Neural cell (in vitro differentiated cells): ENCODE data around the gene HOXA5. TPM values are rescaled to one million over a fixed set of nuclear protein-coding genes. Genes with fewer than 3 reads are reported as not detected.

Experiments used
- H2AFZ ChIP-seq: fragments of 200-600, 300-800 bp; sonication (generic), shearing (Covaris generic); 2 replicates; pipeline ENCODE4 v1.6.0; 2014; ENCODE audit warnings: low read depth, mild to moderate bottlenecking, antibody characterized with exemption, low read length, moderate library complexity
- H3F3A ChIP-seq: fragments of 200-600 bp; shearing (Covaris generic); 2 replicates; pipeline ENCODE4 v1.6.1; 2016; ENCODE audit warnings: mild to moderate bottlenecking, moderate library complexity, mixed read lengths, antibody characterized with exemption, low read length; ENCODE audit not compliant: insufficient read depth, poor library complexity, severe bottlenecking
- H3K27ac ChIP-seq: fragments of 200-600, 300-800 bp; sonication (generic), shearing (Covaris generic); 2 replicates; pipeline ENCODE4 v1.5.1; 2014; ENCODE audit warnings: mild to moderate bottlenecking, low read length, moderate library complexity
- H3K27me3 ChIP-seq: fragments of 300-800, 200-600 bp; sonication (generic), shearing (Covaris generic); 2 replicates; pipeline ENCODE4 v1.6.0; 2014; ENCODE audit warnings: mild to moderate bottlenecking, low read depth, low read length, moderate library complexity; ENCODE audit not compliant: insufficient read depth
- H3K36me3 ChIP-seq: fragments of 300-800, 200-600 bp; sonication (generic), shearing (Covaris generic); 2 replicates; pipeline ENCODE4 v1.5.1; 2014; ENCODE audit warnings: mild to moderate bottlenecking, antibody characterized with exemption, low read length, moderate library complexity; ENCODE audit not compliant: insufficient read depth
- H3K4me2 ChIP-seq: fragments of 300-800, 200-600 bp; sonication (generic), shearing (Covaris generic); 2 replicates; pipeline ENCODE4 v1.6.0; 2014; ENCODE audit warnings: mild to moderate bottlenecking, low read length
- H3K4me3 ChIP-seq: fragments of 300-800, 200-600 bp; sonication (generic), shearing (Covaris generic); 2 replicates; pipeline ENCODE4 v1.5.1; 2014; ENCODE audit warnings: mild to moderate bottlenecking, low read length, moderate library complexity
- H3K79me2 ChIP-seq: fragments of 200-600 bp; shearing (Covaris generic); replicated peaks from 2 replicates; pipeline ENCODE4 v1.6.0; 2014; ENCODE audit warnings: mild to moderate bottlenecking, low read length, moderate library complexity; ENCODE audit not compliant: insufficient read depth
- H3K9ac ChIP-seq: fragments of 300-800, 200-600 bp; sonication (generic), shearing (Covaris generic); 2 replicates; pipeline ENCODE4 v1.6.1; 2016; ENCODE audit warnings: mild to moderate bottlenecking, low read length, mixed read lengths
- H3K9me2 ChIP-seq: fragments of 200-600 bp; shearing (Covaris generic); 2 replicates; pipeline ENCODE4 v1.6.1; 2016; ENCODE audit warnings: mild to moderate bottlenecking, low read length, mixed read lengths; ENCODE audit not compliant: insufficient read depth
- H3K9me3 ChIP-seq: fragments of 200-600, 300-800 bp; sonication (generic), shearing (Covaris generic); 2 replicates; pipeline ENCODE4 v1.6.1; 2016; ENCODE audit warnings: mild to moderate bottlenecking, mixed run types, low read length, moderate library complexity, mixed read lengths
- H4K20me1 ChIP-seq: fragments of 200-600 bp; shearing (Covaris generic); 2 replicates; pipeline ENCODE4 v1.6.1; 2016; ENCODE audit warnings: mild to moderate bottlenecking, mixed run types; ENCODE audit not compliant: insufficient read depth
- CTCF ChIP-seq: fragments of 450-650 bp; IDR thresholded peaks from 2 replicates; pipeline ENCODE4 v1.5.1; 2014; ENCODE audit warnings: antibody characterized with exemption, mild to moderate bottlenecking, moderate library complexity; ENCODE audit not compliant: poor library complexity, severe bottlenecking
- EP300 ChIP-seq: fragments of 450-650 bp; conservative IDR thresholded peaks from 2 replicates; pipeline ENCODE4 v1.6.1; 2014; ENCODE audit warnings: antibody characterized with exemption, mild to moderate bottlenecking, moderate library complexity; ENCODE audit not compliant: poor library complexity, severe bottlenecking
- EZH2 ChIP-seq: fragments of 200-600, 300-800 bp; shearing (Covaris generic), sonication (generic); IDR thresholded peaks from 2 replicates; pipeline ENCODE4 v1.6.1; 2014; ENCODE audit warnings: antibody characterized with exemption, low read length, borderline replicate concordance, mild to moderate bottlenecking; ENCODE audit not compliant: insufficient read depth, poor library complexity, severe bottlenecking
- MXI1 ChIP-seq: fragments of 450-650 bp; conservative IDR thresholded peaks from 2 replicates; pipeline ENCODE4 v1.6.1; 2014; ENCODE audit warnings: antibody characterized with exemption, mild to moderate bottlenecking; ENCODE audit not compliant: poor library complexity, severe bottlenecking
- POLR2AphosphoS5 ChIP-seq: IDR thresholded peaks from 2 replicates; pipeline ENCODE4 v1.6.1; 2012
- RAD21 ChIP-seq: fragments of 450-650 bp; conservative IDR thresholded peaks from 2 replicates; pipeline ENCODE4 v1.6.1; 2014; ENCODE audit warnings: antibody characterized with exemption, mild to moderate bottlenecking, moderate library complexity
- REST ChIP-seq: IDR thresholded peaks from 2 replicates; pipeline ENCODE4 v1.6.1; 2012; ENCODE audit warnings: borderline replicate concordance
- SMC3 ChIP-seq: fragments of 450-650 bp; conservative IDR thresholded peaks from 2 replicates; pipeline ENCODE4 v1.6.1; 2014; ENCODE audit warnings: antibody characterized with exemption, mild to moderate bottlenecking, moderate library complexity; ENCODE audit not compliant: poor library complexity
- TAF1 ChIP-seq: IDR thresholded peaks from 2 replicates; pipeline ENCODE4 v1.6.1; 2012; ENCODE audit warnings: low read depth
- polyA plus RNA-seq: library from polyadenylated mRNA; depleted of rRNA; stranded (reverse); fragments of >200 nt; gene quantifications from 2 replicates; pipeline ENCODE4 v1.2.3, GENCODE V29; 2014

The HOXA5 gene
- polyA plus RNA-seq, 1 donor from 2014 or later: not detected

DNA sequence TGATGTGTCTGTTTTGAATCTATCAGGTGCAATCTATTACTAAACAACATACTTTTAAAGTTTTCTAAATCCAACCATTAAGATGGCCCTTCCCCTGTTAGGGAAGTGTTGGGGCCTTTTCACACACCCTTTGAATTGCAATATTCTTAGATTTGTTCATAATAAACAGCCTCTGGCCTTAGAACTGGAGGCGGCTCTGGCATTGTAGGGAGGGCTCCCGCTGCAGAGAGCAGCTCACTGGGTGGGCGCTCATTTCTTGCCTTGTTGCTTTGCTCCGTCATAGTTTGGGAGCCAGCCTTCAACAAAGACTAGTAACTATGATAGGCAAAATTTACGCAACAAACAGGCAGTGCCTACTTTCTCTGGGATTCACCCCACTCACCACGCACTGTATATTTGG is 34.9 kb upstream of the HOXA5 start:
- H3F3A ChIP-seq: no peaks in the 10 kb centered on the region
- no peaks in the 10 kb centered on the region for H3K9me2 ChIP-seq
- H2AFZ ChIP-seq: no peak overlapping the region
- H3K27ac ChIP-seq: no peak overlapping the region
- H4K20me1 ChIP-seq: no peaks in the 10 kb centered on the region
- no peaks in the 10 kb centered on the region for H3K79me2 ChIP-seq
- H3K9ac ChIP-seq: no peak overlapping the region
- peaks cover 100% of the 10 kb centered on the region for H3K27me3 ChIP-seq
- no peaks in the 10 kb centered on the region for H3K36me3 ChIP-seq
- TF ChIP-seq EP300 (no peak), RAD21 (no peak), REST (no peak), TAF1 (no peak)
- H3K4me2 ChIP-seq: no peak overlapping the region
- H3K4me3 ChIP-seq: no peak overlapping the region
- peaks cover 8% of the 10 kb centered on the region for H3K9me3 ChIP-seq

GRCh38 chr7:27177795-27178320 is 34.4 kb upstream of the HOXA5 start:
- no peaks in the 10 kb centered on the region for H3K79me2 ChIP-seq
- no peaks in the 10 kb centered on the region for H4K20me1 ChIP-seq
- H3F3A ChIP-seq: no peaks in the 10 kb centered on the region

More at GRCh38 chr7:27177795-27178320, 34.4 kb upstream of the HOXA5 start:
- H3K27ac ChIP-seq: no peak overlapping the region
- H3K36me3 ChIP-seq: no peaks in the 10 kb centered on the region
- H3K9me3 ChIP-seq: peaks cover 8% of the 10 kb centered on the region
- no peak overlapping the region for H3K4me2 ChIP-seq
- H2AFZ ChIP-seq: no peak overlapping the region
- H3K9ac ChIP-seq: no peak overlapping the region
- no peak overlapping the region for H3K4me3 ChIP-seq
- no peaks in the 10 kb centered on the region for H3K9me2 ChIP-seq
- H3K27me3 ChIP-seq: peaks cover 100% of the 10 kb centered on the region
- no peak for TF ChIP-seq POLR2AphosphoS5
- no peak for TF ChIP-seq CTCF
- no peak for TF ChIP-seq SMC3
- TF ChIP-seq MXI1: no peak
- no peak for TF ChIP-seq TAF1
- TF ChIP-seq EZH2: no peak
- TF ChIP-seq REST: no peak
- no peak for TF ChIP-seq RAD21
- no peak for TF ChIP-seq EP300
